A549 (cell line): Measurements from ENCODE around the gene TP53RK.

ENCODE experiments used
- CHD4 ChIP-seq: fragments of 200-600 bp; sonication (generic); IDR thresholded peaks from 2 replicates; pipeline ENCODE4 v1.6.1; 2016; ENCODE audit warnings: antibody characterized with exemption, mild to moderate bottlenecking, borderline replicate concordance
- CTCF ChIP-seq: fragments of >200 bp; sonication (Bioruptor Twin); formaldehyde crosslinking; IDR thresholded peaks from 3 replicates; pipeline ENCODE4 v1.5.1; 2016
- EP300 ChIP-seq, 2 experiments: fragments of >200 bp; sonication (Bioruptor Twin); formaldehyde crosslinking; IDR thresholded peaks; 2 replicates in 1 of 2; 3 replicates in 1 of 2; pipeline ENCODE4 v1.6.1; 2016 to 2017
- HDAC2 ChIP-seq: fragments of 200-600 bp; sonication (generic); IDR thresholded peaks from 2 replicates; pipeline ENCODE4 v1.6.1; 2016
- HEYL ChIP-seq: fragments of 250-450 bp; sonication (Bioruptor Pico); IDR thresholded peaks from 2 replicates; pipeline ENCODE4 v1.8.0; 2021; ENCODE audit warnings: mild to moderate bottlenecking, moderate library complexity
- JUNB ChIP-seq: fragments of >200 bp; sonication (Bioruptor Twin); formaldehyde crosslinking; IDR thresholded peaks from 2 replicates; pipeline ENCODE4 v1.6.1; 2016
- MAFK ChIP-seq: fragments of 450-650 bp; IDR thresholded peaks from 2 replicates; pipeline ENCODE4 v1.6.1; 2014; ENCODE audit not compliant: partially characterized antibody
- MAZ ChIP-seq: fragments of 150-350 bp; IDR thresholded peaks from 2 replicates; pipeline ENCODE4 v1.6.1; 2014; ENCODE audit warnings: antibody characterized with exemption, low read depth, low read length, borderline replicate concordance
- NFE2L2 ChIP-seq: fragments of 150-350 bp; conservative IDR thresholded peaks from 2 replicates; pipeline ENCODE4 v1.6.1; 2014; ENCODE audit warnings: low read length
- NR3C1 ChIP-seq: fragments of >200 bp; sonication (Bioruptor Twin); formaldehyde crosslinking; IDR thresholded peaks from 3 replicates; pipeline ENCODE4 v1.6.1; 2017
- POLR2A ChIP-seq: IDR thresholded peaks from 2 replicates; pipeline ENCODE4 v1.6.1; 2012; ENCODE audit warnings: mild to moderate bottlenecking, low read length
- RARB ChIP-seq: fragments of 250-450 bp; sonication (Bioruptor Pico); IDR thresholded peaks from 2 replicates; pipeline ENCODE4 v1.8.0; 2021; ENCODE audit warnings: mild to moderate bottlenecking, moderate library complexity
- RCOR1 ChIP-seq: fragments of 150-350 bp; IDR thresholded peaks from 2 replicates; pipeline ENCODE4 v1.6.1; 2014; ENCODE audit warnings: antibody characterized with exemption, low read length, low read depth
- ZSCAN20 ChIP-seq: fragments of 250-450 bp; sonication (Bioruptor Pico); IDR thresholded peaks from 2 replicates; pipeline ENCODE4 v1.8.0; 2022; ENCODE audit warnings: mild to moderate bottlenecking, moderate library complexity

GRCh38 chr20:46670585-46671584 is 18.4 kb downstream of the TP53RK start:
- no peak for TF ChIP-seq RCOR1
- no peak for TF ChIP-seq CTCF
- no peak for TF ChIP-seq EP300 (IDR thresholded peaks at IDR 0.05)
- TF ChIP-seq ZSCAN20 (CRISPR knock-in tag) = no peak
- TF ChIP-seq HDAC2 = no peak
- TF ChIP-seq MAZ = no peak
- TF ChIP-seq MAFK = no peak
- TF ChIP-seq POLR2A = no peak
- TF ChIP-seq NR3C1 = no peak
- no peak for TF ChIP-seq CHD4
- no peak for TF ChIP-seq HEYL (CRISPR knock-in tag)
- TF ChIP-seq JUNB = no peak
- no peak for TF ChIP-seq NFE2L2
- TF ChIP-seq RARB (CRISPR knock-in tag) = no peak
